ENCODE results near the gene CYLC2. TPM values are rescaled to one million over a fixed set of nuclear protein-coding genes. Genes with fewer than 3 reads are reported as not detected.

The CYLC2 gene
- total RNA-seq, 1 experiment from 2014 or later = not detected

- H3K4me3 Mint-ChIP-seq = no peak overlapping the region
- no peak overlapping the region for H3K4me2 ChIP-seq (ENCODE audit: insufficient read depth, insufficient read length, low read length)
- no peaks in the 10 kb centered on the region for H3K27me3 Mint-ChIP-seq (ENCODE audit: low read depth)
Measured at GRCh38 chr9:103003689-103004088, 8.6 kb downstream of the CYLC2 start.

More at GRCh38 chr9:103003689-103004088, 8.6 kb downstream of the CYLC2 start:
- H3K9me3 ChIP-seq (ENCODE audit: control insufficient read depth, low read depth, low read length) = no peaks in the 10 kb centered on the region
- H3K27me3 ChIP-seq (ENCODE audit: insufficient read depth, low read length) = no peaks in the 10 kb centered on the region
- H2AK5ac ChIP-seq (ENCODE audit: insufficient read length, low read length) = no peak overlapping the region
- no peaks in the 10 kb centered on the region for H3K79me1 ChIP-seq (ENCODE audit: insufficient read depth, low read depth, low read length, poor library complexity, severe bottlenecking)
- no peaks in the 10 kb centered on the region for H3K36me3 Mint-ChIP-seq (ENCODE audit: insufficient read depth in 1 of 3, low read depth in 3 of 3)
- H3K23me2 ChIP-seq (ENCODE audit: insufficient read length, low read depth, low read length, poor library complexity, severe bottlenecking) = no peaks in the 10 kb centered on the region
- no peaks in the 10 kb centered on the region for H3K9me3 Mint-ChIP-seq
- no peak overlapping the region for H3K4ac ChIP-seq (ENCODE audit: low read depth, low read length)
- DNase-seq = no peak
- H4K91ac ChIP-seq (ENCODE audit: insufficient read length, low read depth, low read length) = no peak overlapping the region
- no peak overlapping the region for H2BK20ac ChIP-seq (ENCODE audit: low read depth, low read length, poor library complexity, severe bottlenecking)
- H3T11ph ChIP-seq (ENCODE audit: low read length) = no peak overlapping the region
- H3K79me2 ChIP-seq (ENCODE audit: insufficient read depth, low read length) = no peaks in the 10 kb centered on the region
- TF ChIP-seq, protein P1, sequence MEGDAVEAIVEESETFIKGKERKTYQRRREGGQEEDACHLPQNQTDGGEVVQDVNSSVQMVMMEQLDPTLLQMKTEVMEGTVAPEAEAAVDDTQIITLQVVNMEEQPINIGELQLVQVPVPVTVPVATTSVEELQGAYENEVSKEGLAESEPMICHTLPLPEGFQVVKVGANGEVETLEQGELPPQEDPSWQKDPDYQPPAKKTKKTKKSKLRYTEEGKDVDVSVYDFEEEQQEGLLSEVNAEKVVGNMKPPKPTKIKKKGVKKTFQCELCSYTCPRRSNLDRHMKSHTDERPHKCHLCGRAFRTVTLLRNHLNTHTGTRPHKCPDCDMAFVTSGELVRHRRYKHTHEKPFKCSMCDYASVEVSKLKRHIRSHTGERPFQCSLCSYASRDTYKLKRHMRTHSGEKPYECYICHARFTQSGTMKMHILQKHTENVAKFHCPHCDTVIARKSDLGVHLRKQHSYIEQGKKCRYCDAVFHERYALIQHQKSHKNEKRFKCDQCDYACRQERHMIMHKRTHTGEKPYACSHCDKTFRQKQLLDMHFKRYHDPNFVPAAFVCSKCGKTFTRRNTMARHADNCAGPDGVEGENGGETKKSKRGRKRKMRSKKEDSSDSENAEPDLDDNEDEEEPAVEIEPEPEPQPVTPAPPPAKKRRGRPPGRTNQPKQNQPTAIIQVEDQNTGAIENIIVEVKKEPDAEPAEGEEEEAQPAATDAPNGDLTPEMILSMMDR (conservative IDR thresholded peaks at IDR 0.05) = no peak
- no peak overlapping the region for H3K56ac ChIP-seq (ENCODE audit: insufficient read length, low read depth, low read length)
- H2BK15ac ChIP-seq (ENCODE audit: low read depth, low read length) = no peak overlapping the region
- H2AFZ ChIP-seq (ENCODE audit: low read length) = no peak overlapping the region
- no peak overlapping the region for H3K9ac ChIP-seq (ENCODE audit: extremely low read depth, insufficient read length, low read length)
- H3K4me1 Mint-ChIP-seq = no peaks in the 10 kb centered on the region
- WGBS (ENCODE audit: extremely low coverage, insufficient read length, low lambda C conversion rate) = no CpG with 5 or more reads among the region's 1 CpG
- H3K14ac ChIP-seq (ENCODE audit: insufficient read depth, low read length) = no peak overlapping the region
- H4K8ac ChIP-seq (replicated peaks; ENCODE audit: insufficient read length, low read depth, low read length) = no peak overlapping the region
- H3K18ac ChIP-seq (ENCODE audit: insufficient read length, low read depth, low read length) = no peak overlapping the region
- H2BK120ac ChIP-seq (ENCODE audit: low read depth, low read length, poor library complexity, severe bottlenecking) = no peak overlapping the region
- no peak overlapping the region for H3K27ac Mint-ChIP-seq
- no peak overlapping the region for H4K5ac ChIP-seq (ENCODE audit: insufficient read length, low read depth, low read length)
- H3K23ac ChIP-seq (ENCODE audit: insufficient read length, low read depth, low read length) = no peak overlapping the region
- no peaks in the 10 kb centered on the region for H3K4me1 ChIP-seq (ENCODE audit: insufficient read depth, low read length)
- H4K20me1 ChIP-seq (ENCODE audit: control insufficient read depth, insufficient read depth, insufficient read length) = no peaks in the 10 kb centered on the region
- no peak overlapping the region for H2BK5ac ChIP-seq (ENCODE audit: insufficient read length, low read length)
- H2BK12ac ChIP-seq (ENCODE audit: insufficient read length, low read depth, low read length) = no peak overlapping the region
- H3K27ac ChIP-seq (ENCODE audit: insufficient read length, low read depth, low read length) = no peak overlapping the region

Data from H9 (cell line).